Body of pancreas (tissue), 4 donors: ENCODE data around the gene ANKRD44. TPM values are rescaled to one million over a fixed set of nuclear protein-coding genes. Genes with fewer than 3 reads are reported as not detected.
"Not testable (repeated sequence)": the region's sequence is repeated elsewhere in the genome, so short reads cannot be mapped to it uniquely, and the experiment has no call there.

ENCODE experiments used
- ATAC-seq: fragments of 150-250 bp; one replicate; pipeline ENCODE4 v1.9.1; 2016
- DNase-seq, 4 donors: peaks; one replicate each; pipeline ENCODE4 v3.0.0-alpha.2; 2019
- H3K27ac ChIP-seq, 4 donors: fragments of 200-600 bp; sonication (generic); 1 replicate in 3 of 4; 2 replicates in 1 of 4; pipeline versions ENCODE4 v1.5.1 to v1.6.1; 2016 to 2019; ENCODE audit warnings: mild to moderate bottlenecking in 1 of 4, mixed read lengths in 1 of 4, moderate library complexity in 1 of 4
- H3K27me3 ChIP-seq, 2 donors: fragments of 200-600 bp; sonication (generic); one replicate each; pipeline ENCODE4 v1.6.0; 2016; ENCODE audit warnings: mild to moderate bottlenecking in 1 of 2
- H3K36me3 ChIP-seq, 2 donors: fragments of 200-600 bp; sonication (generic); replicated peaks in 1 of 2; 2 replicates each; pipeline ENCODE4 v1.5.1; 2016; ENCODE audit warnings: low read depth in 2 of 2; ENCODE audit not compliant: insufficient read depth in 1 of 2
- H3K4me1 ChIP-seq: fragments of 200-600 bp; sonication (generic); one replicate; pipeline ENCODE4 v1.6.0; 2016
- H3K4me3 ChIP-seq, 2 donors: fragments of 200-600 bp; sonication (generic); 1 replicate in 1 of 2; 2 replicates in 1 of 2; pipeline ENCODE4 v1.5.1; 2016 to 2019
- H3K9me3 ChIP-seq, 3 donors: fragments of 200-600 bp; sonication (generic); 1 replicate in 2 of 3; 2 replicates in 1 of 3; pipeline ENCODE4 v1.5.1; 2016
- POLR2A ChIP-seq, 3 donors: fragments of 450-650 bp; IDR thresholded peaks; one replicate each; pipeline ENCODE4 v1.6.1; 2016; ENCODE audit warnings: antibody characterized with exemption in 3 of 3, mild to moderate bottlenecking in 2 of 3
- WGBS, 2 donors: methylation state at CpG; one replicate each; pipeline ENCODE4 v1.1.5; 2017; 5-methylcytosine and 5-hydroxymethylcytosine counted together
- intact Hi-C: fragments of 100-400 bp; cut with DNase I; formaldehyde crosslinking; loops from one replicate; pipeline ENCODE4 v1.15.1; 2023
- total RNA-seq, 2 donors: library from RNA; depleted of rRNA; stranded (reverse); fragments of >200 nt; gene quantifications; one replicate each; pipeline ENCODE4 v1.1.0, GENCODE V29; 2016
- TF ChIP-seq, protein P1 (sequence below), 7 experiments: fragments of 450-650 bp in 4 of 7; fragments of 200-600 bp in 3 of 7; sonication (generic) in 3 of 7; IDR thresholded peaks; one replicate each; pipeline ENCODE4 v1.5.1; 2016 to 2019; ENCODE audit warnings: antibody characterized with exemption in 7 of 7

Gene ANKRD44
- total RNA-seq, 2 donors from 2014 or later = 12.2 TPM

GRCh38 chr2:197354169-197354558 lies 43.6 kb upstream of the ANKRD44 start:
- DNase-seq (no peak), ATAC-seq (no peak)
- WGBS, 2 donors = 93 to 94% methylated on average over 4 of the region's 4 CpGs
- Histone ChIP-seq H3K27me3 (no peaks in the 10 kb centered on the region), H3K4me3 (no peak overlapping the region), H3K36me3 (no peaks in the 10 kb centered on the region), H3K27ac (no peak overlapping the region), H3K9me3 (no peaks in the 10 kb centered on the region), H3K4me1 (no peaks in the 10 kb centered on the region)
- intact Hi-C loops = no loop called here
- no peak for TF ChIP-seq POLR2A (IDR thresholded peaks at IDR 0.05)
- TF ChIP-seq, protein P1, sequence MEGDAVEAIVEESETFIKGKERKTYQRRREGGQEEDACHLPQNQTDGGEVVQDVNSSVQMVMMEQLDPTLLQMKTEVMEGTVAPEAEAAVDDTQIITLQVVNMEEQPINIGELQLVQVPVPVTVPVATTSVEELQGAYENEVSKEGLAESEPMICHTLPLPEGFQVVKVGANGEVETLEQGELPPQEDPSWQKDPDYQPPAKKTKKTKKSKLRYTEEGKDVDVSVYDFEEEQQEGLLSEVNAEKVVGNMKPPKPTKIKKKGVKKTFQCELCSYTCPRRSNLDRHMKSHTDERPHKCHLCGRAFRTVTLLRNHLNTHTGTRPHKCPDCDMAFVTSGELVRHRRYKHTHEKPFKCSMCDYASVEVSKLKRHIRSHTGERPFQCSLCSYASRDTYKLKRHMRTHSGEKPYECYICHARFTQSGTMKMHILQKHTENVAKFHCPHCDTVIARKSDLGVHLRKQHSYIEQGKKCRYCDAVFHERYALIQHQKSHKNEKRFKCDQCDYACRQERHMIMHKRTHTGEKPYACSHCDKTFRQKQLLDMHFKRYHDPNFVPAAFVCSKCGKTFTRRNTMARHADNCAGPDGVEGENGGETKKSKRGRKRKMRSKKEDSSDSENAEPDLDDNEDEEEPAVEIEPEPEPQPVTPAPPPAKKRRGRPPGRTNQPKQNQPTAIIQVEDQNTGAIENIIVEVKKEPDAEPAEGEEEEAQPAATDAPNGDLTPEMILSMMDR (IDR thresholded peaks at IDR 0.05) = no peak

GRCh38 chr2:197353393-197354168 lies 43.0 kb upstream of the ANKRD44 start:
- H3K27ac ChIP-seq = no peak overlapping the region
- H3K36me3 ChIP-seq = no peaks in the 10 kb centered on the region
- no peaks in the 10 kb centered on the region for H3K9me3 ChIP-seq
- WGBS, 2 donors = 65 to 74% methylated on average over 3 of the region's 3 CpGs
- intact Hi-C loops = no loop called here
- no peak for ATAC-seq
- no peak for TF ChIP-seq POLR2A (IDR thresholded peaks at IDR 0.05)
- TF ChIP-seq, protein P1 (IDR thresholded peaks at IDR 0.05) = no peak
- H3K4me3 ChIP-seq = no peak overlapping the region
- H3K4me1 ChIP-seq = no peaks in the 10 kb centered on the region
- H3K27me3 ChIP-seq = no peaks in the 10 kb centered on the region
- no peak for DNase-seq

- intact Hi-C loops = no loop called here
- DNase-seq = no peak
- H3K4me1 ChIP-seq = no peaks in the 10 kb centered on the region
- TF ChIP-seq POLR2A (IDR thresholded peaks at IDR 0.05) = no peak
- no peak for ATAC-seq
- WGBS, 2 donors = 75 to 87% methylated on average over 2 of the region's 2 CpGs
- no peaks in the 10 kb centered on the region for H3K27me3 ChIP-seq
- no peak overlapping the region for H3K4me3 ChIP-seq
- no peaks in the 10 kb centered on the region for H3K36me3 ChIP-seq
- H3K9me3 ChIP-seq = no peaks in the 10 kb centered on the region
- H3K27ac ChIP-seq = no peak overlapping the region
These were observed 39.1 kb upstream of the ANKRD44 start for GRCh38 chr2:197349699-197350098.

GRCh38 chr2:197348721-197349360 lies 38.3 kb upstream of the ANKRD44 start:
- H3K9me3 ChIP-seq = no peaks in the 10 kb centered on the region
- intact Hi-C loops = no loop called here
- DNase-seq = no peak
- no peak for ATAC-seq
- no peak for TF ChIP-seq POLR2A (IDR thresholded peaks at IDR 0.05)
- TF ChIP-seq, protein P1 (IDR thresholded peaks at IDR 0.05) = no peak
- H3K36me3 ChIP-seq = no peaks in the 10 kb centered on the region
- H3K4me3 ChIP-seq = no peak overlapping the region
- H3K27me3 ChIP-seq = no peaks in the 10 kb centered on the region
- 52 to 64% methylated on average over 4 to 5 of the region's 5 CpGs for WGBS, 2 donors
- H3K4me1 ChIP-seq = no peaks in the 10 kb centered on the region
- H3K27ac ChIP-seq = no peak overlapping the region

- DNase-seq (no peak), ATAC-seq (no peak)
- Histone ChIP-seq H3K9me3 (no peaks in the 10 kb centered on the region), H3K27me3 (no peaks in the 10 kb centered on the region), H3K27ac (no peak overlapping the region), H3K36me3 (no peaks in the 10 kb centered on the region), H3K4me3 (no peak overlapping the region), H3K4me1 (no peaks in the 10 kb centered on the region)
- WGBS, 2 donors = 87 to 88% methylated on average over 5 of the region's 5 CpGs
- TF ChIP-seq, protein P1 (IDR thresholded peaks at IDR 0.05) = no peak
- no peak for TF ChIP-seq POLR2A (IDR thresholded peaks at IDR 0.05)
- intact Hi-C loops = no loop called here
These were observed 35.3 kb upstream of the ANKRD44 start for GRCh38 chr2:197345846-197346370.

DNA sequence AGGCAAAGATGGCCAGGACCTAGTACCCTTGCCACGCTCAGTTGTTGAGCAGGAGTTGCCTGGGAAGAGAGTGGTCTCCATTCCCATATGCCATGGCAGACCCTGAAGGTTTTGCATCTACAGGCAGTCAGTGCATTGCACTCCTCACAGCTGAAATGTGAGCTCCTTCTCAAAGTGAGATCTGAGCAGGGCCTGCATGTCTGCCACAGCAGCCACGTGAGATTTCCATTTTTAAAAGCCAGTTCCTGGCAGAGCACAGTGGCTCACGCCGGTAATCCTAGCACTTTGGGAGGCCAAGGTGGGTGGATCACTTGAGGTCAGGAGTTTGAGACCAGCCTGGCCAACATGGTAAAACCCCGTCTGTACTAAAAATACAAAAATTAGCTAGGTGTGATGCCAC lies 33.4 kb upstream of the ANKRD44 start:
- intact Hi-C loops, H3K9me3 ChIP-seq, H3K27me3 ChIP-seq, DNase-seq, H3K4me1 ChIP-seq, H3K27ac ChIP-seq, H3K4me3 ChIP-seq, ATAC-seq, H3K36me3 ChIP-seq: not testable (repeated sequence)
- WGBS, 2 donors = 78 to 81% methylated on average over 5 of the region's 5 CpGs
